ENCODE data around the gene DALRD3.

DALRD3 gene, protein sequence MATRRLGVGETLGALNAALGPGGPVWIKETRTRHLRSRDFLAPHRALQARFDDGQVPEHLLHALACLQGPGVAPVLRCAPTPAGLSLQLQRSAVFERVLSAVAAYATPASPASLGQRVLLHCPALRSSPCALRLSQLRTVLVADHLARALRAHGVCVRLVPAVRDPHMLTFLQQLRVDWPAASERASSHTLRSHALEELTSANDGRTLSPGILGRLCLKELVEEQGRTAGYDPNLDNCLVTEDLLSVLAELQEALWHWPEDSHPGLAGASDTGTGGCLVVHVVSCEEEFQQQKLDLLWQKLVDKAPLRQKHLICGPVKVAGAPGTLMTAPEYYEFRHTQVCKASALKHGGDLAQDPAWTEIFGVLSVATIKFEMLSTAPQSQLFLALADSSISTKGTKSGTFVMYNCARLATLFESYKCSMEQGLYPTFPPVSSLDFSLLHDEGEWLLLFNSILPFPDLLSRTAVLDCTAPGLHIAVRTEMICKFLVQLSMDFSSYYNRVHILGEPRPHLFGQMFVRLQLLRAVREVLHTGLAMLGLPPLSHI

DNA sequence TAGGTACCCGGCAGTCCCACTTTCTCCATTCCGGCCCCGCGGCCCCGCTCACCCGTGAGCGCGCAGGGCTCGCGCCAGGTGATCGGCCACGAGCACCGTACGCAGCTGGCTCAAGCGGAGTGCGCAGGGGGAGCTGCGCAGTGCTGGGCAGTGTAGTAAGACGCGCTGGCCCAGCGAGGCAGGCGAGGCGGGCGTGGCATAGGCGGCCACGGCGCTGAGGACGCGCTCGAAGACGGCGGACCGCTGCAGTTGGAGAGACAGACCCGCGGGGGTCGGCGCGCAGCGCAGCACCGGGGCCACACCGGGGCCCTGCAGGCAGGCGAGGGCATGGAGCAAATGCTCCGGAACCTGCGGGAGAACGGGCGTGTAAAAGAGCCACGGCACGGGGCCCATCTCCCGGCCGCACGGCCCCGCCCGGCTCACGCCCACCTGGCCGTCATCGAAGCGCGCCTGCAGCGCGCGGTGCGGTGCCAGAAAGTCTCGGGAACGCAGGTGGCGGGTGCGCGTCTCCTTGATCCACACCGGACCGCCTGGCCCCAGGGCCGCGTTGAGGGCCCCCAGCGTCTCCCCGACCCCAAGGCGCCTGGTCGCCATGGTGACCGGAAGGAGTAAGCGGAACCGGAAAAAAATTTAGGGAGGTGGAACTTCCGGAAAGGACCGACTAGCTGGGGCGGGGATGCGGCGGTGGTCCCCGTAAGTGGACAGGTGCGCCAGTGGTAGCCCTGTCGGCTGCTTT is at the start of gene DALRD3:
Gene DALRD3, minus strand, starts transcription at position 610 of the 736 bp plus-strand sequence. Its CDS starts 16 bp downstream, at position 594.
- DNase-seq (ENCODE audit: low spot score), result peak; percentile 88

DNA sequence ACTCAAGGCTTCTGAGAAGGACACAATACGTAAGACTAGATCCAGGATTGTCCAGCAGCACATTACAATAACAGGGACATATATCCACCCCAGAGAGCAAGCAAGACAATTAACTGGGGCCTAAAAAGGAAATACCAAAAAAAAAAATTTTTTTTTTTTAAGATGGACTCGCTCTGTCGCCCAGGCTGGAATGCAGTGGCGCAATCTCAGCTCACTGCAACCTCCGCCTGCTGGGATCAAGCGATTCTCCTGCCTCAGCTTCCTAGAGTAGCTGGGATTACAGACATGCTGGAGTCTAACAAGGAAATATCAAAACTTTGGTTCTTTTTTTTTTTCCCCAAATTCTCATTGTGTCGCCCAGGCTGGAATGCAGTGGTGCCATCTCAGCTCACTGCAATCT is 39.6 kb upstream of the DALRD3 start:
- DNase-seq (ENCODE audit: low spot score), result no peak

GRCh38 chr3:49057268-49057667 is 38.9 kb upstream of the DALRD3 start:
- DNase-seq (ENCODE audit: low spot score), result no peak

DNA sequence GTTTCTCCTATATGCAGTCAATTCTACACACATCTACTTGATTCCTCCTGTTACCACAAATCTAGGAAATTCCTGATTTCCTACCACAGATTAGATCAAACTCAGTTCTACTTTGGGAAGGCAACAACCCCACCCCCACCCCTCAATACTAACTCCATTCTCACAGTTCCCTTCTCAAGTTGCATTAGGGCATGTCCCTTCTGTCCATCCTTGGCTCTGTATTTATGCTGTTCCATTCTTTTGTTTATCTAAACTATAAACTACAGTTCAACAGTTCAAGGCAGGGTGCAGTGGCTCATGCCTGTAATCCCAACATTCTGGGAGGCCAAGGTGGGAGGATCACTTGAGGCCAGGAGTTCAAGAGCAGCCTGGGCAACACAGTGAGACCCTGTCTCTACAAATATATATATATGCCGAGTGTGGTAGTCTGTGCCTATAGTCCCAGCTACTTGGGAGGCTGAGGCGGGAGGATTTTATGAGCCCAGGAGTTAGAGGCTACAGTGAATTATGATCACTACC is 36.0 kb upstream of the DALRD3 start:
- no peak for DNase-seq (ENCODE audit: low spot score)

DNA sequence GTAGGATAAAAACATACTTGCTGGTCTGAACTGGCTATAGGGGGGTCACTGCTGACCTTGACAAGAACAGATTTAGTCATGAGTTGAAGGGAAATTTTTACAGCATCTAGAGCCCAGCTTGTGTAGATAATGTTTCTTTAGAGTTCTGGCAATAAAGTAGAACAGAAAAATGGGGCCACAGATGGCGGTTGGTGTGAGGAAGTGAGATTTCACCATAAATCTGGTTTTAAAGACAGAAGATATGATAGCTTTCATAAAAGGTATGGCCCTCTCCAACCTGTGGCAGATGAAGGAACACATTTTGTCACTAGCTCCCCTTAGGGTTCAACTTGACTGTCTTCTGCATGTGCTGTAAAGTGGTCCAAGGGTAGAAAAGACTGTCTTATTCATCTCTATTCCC is 35.2 kb upstream of the DALRD3 start:
- no peak for DNase-seq (ENCODE audit: low spot score)

DNA sequence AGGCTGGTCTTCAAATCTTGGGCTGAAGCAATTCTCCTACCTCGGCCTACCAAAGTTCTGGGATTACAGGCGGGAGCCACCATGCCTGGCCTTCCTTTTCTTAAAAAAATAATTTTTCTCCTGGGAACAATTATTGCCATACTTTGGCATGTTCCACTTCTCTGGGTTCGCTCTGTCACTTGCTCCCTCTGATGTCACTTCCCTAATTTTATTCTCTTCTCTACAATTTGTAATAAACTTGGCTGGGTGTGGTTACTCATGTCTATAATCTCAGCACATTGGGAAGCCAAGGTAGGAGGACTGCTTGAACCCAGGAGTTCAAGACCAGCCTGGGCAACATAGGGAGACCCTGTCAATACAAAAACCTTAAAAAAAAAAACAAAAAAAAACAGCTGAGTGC is 16.9 kb upstream of the DALRD3 start:
- no peak for DNase-seq (ENCODE audit: low spot score)

DNA sequence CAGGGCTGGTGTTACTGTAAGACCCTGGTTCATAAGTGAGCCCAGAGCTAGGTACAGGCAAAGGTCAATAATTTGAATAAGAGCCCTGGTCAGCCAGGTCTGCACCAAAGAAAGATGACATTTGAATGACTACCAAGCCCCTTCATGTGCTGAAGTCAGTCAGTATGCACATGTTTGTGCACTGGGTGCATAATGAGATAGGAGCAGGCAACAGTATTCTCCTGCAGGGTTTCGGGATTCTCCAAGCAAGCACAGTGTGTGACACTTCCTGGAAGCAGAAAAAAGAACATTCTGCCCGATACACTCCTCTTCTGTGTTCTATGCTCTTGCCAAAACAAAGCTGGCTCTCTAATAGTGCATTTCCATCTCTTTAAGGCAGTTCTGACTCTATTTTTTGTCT is 16.3 kb upstream of the DALRD3 start:
- DNase-seq (ENCODE audit: low spot score), result no peak

GRCh38 chr3:49032646-49033304 is 14.4 kb upstream of the DALRD3 start:
- no peak for DNase-seq (ENCODE audit: low spot score)

DNA sequence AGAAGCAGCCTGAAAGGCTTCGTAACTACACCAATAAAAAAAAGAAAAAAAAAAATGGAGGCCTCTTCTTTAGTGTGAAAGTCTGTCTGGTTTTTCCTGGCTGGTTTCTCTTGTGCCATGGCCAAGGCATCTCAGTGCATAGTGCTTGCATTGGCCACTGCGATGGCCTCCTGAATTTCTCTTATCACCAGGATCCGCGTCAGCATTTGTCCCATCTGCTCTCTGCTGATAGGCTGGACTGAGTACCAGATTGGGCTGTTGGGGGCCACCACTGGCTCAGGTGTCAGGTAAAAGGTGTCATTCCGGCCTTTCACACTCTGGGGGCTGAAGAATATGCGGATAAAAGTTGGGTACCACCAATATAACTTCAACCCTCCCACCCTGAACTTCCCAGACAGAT is 11.9 kb upstream of the DALRD3 start:
- no peak for DNase-seq (ENCODE audit: low spot score)

GRCh38 chr3:49029563-49029884 is 11.1 kb upstream of the DALRD3 start:
- DNase-seq (ENCODE audit: low spot score), result no peak

DNA sequence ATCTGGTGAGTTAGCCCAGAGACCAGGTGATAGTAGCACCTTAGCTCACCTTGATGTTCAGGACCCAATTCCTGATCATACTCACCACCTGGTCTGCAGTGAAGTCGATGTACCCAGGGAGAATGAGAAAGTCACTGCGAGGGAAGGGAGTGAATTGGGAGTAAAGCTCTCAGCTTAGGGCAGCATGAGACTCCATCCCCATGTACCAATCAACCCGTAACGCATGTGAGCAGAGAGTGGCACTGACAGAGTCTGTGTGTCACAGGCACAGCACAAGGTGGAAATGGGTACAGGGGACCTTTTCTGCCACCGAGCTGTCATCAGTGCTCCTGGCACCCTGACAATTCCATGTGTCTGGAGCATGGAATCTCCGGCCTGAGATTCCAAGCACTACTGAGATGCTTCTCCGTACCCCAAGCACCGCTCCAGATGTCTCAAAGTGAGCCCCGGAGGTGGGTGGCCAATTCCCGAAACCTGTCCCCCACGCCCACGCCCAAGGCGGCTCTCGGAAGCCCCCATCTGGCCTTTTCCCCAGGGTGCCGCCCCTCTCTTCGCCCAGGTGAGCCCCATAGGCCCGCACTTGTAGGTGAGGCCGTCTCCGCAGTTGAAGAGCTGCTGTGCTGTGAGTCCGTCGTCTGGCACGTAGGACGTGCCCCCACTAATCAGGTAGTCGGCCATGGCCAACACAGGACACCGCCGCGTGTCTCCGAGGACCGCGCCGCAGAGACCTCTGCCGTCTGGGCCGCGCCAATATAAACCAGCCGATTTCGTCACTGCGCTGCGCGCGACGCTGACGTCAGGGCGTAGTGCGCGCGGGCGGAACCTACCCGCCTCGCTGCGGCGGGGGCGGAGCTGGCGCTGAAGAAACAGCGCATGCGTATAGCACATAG is 10.5 kb upstream of the DALRD3 start, which contains the start of gene IMPDH2:
Gene IMPDH2, minus strand, starts transcription at position 726 of the 890 bp plus-strand sequence. Its CDS starts 48 bp downstream, at position 678.
- peak; percentile 93 for DNase-seq (ENCODE audit: low spot score)

GRCh38 chr3:49028298-49028672 is 9.9 kb upstream of the DALRD3 start:
- DNase-seq (ENCODE audit: low spot score), result no peak

GRCh38 chr3:49027634-49028033 is 9.3 kb upstream of the DALRD3 start:
- DNase-seq (ENCODE audit: low spot score), result no peak

DNA sequence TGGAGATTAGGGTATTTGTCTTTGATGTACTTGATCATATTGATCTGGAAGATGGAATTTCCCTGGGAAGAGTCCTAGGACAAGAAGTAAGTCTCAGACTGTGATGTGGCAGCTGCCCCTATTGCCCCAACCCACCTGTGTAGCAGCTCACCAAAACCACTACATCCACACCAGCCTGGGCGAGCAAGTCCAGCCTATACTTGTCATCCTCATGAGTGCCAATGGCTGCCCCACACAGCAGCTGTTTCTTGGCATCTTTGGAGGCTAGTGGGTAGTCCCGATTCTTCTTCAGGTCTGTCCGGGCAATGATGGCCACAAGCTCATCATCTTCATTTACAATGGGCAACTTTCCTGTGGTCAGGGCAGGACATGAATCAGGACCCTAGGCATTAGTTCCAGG is 8.2 kb upstream of the DALRD3 start:
- no peak for DNase-seq (ENCODE audit: low spot score)

DNA sequence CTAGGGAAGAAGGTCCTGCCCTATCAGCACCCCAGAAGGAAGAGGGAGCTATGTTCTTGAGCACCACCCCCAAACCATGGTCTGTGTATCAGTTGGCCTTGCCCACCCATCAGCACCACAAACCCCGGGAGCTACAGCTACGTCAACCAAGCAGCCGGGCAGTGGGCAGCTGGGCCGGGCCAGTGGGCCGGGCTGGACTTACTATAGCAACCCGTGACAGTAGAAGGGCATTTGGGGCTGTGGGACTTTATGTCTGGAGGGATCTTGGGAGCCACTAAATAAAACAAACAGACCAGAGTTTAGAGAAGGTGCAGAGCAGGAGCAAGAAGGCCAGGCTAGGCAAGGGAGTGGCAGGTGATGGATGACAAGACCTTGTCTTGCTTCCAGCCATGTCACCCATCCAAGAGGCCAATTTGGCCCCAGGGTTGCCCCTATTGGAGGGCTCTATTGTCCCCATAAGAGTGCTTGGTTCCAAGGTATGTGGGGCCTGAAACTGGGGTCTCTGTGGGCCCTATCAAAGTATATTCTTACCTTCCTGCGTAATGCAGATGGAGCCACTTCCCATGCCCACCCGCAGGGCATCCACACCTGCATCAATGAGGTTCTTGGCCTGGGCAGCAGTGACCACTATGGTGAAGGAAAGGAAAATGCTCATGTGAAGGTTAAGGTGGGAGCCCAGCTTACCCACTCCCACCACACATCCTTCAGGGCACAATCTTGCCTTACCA is 7.6 kb upstream of the DALRD3 start:
- DNase-seq (ENCODE audit: low spot score), result no peak

DNA sequence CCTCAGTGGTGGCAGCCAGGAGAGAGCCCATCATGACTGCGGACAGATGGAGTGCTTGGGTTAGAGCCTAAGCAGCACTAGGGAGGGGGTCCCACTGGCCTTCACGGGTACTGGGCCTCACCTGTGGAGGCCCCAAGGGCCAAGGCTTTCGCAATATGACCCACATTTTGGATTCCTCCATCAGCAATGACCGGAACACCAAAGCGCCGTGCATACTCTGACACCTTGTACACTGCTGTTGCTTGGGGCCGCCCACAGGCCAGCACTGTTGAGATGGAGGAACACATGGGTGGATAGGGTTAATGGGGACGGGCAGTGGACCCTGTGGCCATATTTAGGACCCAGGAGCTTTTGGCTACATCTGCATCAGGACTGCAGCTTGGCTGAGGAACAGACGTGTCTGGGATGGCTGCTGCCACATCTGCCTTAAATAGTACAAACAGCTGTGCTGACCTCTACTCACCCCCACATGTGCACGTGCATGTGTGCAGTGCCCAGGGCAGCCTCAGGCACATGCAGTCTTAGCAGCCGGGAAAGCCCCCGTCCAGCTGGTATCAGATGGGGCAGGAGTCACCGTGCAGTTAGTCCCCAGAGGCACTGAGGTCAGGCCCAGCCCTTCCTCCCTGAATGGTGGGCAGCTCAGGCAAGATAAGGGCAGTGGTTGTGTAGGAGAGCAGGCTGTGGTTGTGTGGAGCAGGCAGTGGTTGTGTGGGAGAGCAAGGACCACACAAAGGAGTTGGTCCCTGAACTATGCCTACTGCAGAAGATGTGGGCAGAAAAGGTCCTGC is 6.8 kb upstream of the DALRD3 start:
- DNase-seq (ENCODE audit: low spot score), result no peak

GRCh38 chr3:49024449-49024848 is 6.1 kb upstream of the DALRD3 start:
- DNase-seq (ENCODE audit: low spot score), result no peak

- DNase-seq (ENCODE audit: low spot score), result no peak
Measured at GRCh38 chr3:49023775-49024174, 5.4 kb upstream of the DALRD3 start.

- DNase-seq (ENCODE audit: low spot score), result no peak
Measured at GRCh38 chr3:49022688-49023171, 4.3 kb upstream of the DALRD3 start.

All from cerebellar cortex (tissue), 1 donor.